HTR-8/SVneo (cell line): ENCODE data around the gene NOS1.

ENCODE experiments used
- DNase-seq: peaks from one replicate; pipeline ENCODE4 v3.0.0; 2011; ENCODE audit warnings: low spot score, mixed read lengths; ENCODE audit not compliant: insufficient read length
- FAIRE-seq: peaks from 2 replicates; lab custom pipeline; 2011; peaks lifted over from hg19 to GRCh38; lab: Jason Lieb, UNC

Gene NOS1

DNA sequence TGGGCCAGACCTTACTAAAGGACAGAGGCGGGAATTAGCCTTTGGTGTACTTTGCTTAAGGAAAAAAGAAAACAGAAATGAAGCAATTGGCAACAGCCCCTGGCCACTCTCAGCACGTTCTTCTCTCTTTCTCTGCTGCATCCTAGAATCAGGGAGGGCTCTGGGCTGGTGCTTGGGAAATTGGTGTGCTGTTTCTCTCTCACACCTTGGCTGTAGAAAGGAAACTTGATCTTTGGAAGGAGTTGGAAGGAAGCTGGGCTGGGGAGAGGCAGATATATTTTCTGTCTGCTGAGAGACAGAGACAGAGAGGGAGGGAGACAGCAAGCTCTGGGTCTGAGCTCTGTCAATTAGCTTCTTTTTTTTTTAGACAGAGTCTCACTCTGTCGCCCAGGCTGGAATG, 27.4 kb downstream of the NOS1 start:
- FAIRE-seq (no peak), DNase-seq (no peak)

DNA sequence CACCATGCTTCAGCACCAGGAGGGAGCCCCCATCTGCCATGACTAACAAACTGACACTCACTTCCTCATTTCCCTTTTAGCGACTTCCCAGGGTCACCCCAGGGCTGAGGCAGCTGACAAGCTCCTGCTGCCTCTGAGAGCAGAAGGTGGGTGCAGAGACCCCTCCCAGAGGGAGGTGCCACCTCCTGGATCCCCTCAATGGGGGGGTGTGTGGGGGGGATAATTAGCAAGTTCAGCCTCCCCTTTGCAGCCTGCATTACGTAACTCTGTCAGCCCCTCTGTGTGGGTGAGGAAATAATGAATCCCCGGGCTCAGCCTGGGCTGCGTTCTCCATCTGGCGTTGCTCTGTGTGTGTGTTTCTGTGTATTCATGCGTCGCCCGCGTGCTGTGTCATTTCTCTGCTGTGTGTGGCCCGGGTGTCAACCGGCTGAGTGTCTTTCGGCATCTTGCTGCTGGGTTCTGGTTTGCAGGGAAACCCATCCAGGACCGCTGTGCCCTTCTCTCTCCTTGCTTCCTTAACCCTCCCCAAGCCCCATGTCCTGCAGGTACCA, 28.0 kb downstream of the NOS1 start:
- FAIRE-seq, result no peak
- DNase-seq, result no peak

DNA sequence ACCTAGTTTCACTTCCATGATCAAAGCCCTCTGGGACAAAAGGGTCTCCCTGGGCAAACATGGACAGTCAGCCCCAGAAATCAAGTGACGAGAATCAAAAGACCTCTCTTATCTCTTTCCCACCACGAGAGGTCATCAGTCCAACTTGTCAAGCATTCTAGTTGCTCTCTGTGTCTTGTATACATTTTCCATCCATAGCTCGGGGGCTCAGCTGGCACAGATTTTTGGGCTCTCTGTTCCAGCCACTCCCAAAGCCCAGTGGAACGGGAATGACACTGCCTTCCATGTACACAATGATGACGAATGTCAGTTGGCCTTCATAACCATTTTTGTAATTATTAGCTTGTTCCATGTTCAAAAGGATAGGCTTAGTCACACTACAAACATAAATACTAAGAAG, 29.7 kb downstream of the NOS1 start:
- no peak for FAIRE-seq
- no peak for DNase-seq

DNA sequence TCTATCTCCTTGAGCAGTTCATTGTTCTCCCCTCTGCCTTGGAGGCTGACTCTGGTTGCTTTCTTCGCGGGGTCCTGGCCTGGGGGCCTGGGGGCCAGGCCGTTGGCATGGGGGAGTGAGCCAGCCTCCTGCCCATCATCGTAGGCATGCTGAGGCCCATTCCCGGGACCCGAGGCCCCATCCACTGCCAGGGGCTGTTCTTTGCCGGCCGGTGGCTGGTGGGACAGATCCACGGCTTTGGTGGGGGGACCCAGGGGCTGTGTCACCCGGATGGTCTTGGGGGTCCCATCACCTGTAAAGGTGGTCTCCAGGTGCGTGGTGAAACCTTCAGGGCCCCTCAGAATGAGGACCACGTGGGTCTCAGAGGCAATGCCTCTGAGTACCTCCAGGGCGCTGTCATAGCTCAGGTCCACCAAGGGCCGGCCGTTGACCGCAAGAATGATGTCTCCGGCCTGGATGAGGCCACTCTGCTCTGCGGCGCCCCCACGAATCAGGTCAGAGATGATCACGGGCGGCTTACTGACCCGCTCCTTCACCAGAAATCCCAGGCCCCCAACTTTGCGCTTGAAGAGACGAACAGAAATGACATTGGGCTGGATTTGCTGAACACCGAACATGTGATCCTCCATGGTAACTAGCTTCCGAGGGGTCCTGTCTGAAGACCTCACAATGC, 30.8 kb downstream of the NOS1 start:
- FAIRE-seq (no peak), DNase-seq (no peak)

DNA sequence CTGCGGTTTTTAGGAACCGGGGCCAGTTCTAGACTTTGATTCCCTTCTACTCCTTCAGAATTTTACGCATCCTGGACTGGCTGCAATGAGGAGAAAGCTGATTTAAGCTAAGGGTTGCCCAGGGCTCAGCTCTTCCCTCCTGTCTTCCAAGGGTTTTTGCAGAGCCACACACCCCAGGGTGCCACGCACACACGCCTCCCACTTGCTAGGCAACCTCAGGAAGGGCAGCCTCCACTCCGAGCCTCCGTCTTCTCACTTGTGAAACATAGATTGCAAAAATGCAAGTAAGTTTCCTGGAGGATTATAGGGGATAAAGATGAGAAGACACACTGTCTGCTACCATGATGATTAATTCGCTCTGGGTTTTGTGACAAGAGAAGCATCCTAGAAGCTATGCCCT, 31.7 kb downstream of the NOS1 start:
- FAIRE-seq, result no peak
- no peak for DNase-seq

DNA sequence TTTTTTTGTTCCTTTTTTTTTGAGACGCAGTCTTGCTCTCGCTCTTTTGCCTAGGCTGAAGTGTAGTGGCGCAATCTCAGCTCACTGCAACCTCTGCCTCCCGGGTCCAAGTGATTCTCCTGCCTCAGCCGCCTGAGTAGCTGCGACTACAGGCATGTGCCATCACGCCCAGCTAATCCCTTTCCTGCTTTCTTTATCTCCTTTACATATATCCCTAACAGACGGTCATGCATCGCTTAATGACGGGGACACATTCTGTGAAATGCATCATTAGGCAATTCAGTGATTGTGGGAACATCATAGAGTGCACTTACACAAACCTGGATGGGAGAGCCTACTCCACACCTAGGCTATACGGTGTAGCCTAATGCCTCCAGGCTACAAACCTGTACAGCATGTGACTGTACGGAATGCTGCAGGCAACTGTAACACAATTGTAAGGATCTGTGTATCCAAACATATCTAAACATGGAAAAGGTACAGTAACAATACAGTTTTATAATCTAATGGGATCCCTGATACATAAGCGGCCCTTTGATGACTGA, 32.8 kb downstream of the NOS1 start:
- no peak for DNase-seq
- no peak for FAIRE-seq

DNA sequence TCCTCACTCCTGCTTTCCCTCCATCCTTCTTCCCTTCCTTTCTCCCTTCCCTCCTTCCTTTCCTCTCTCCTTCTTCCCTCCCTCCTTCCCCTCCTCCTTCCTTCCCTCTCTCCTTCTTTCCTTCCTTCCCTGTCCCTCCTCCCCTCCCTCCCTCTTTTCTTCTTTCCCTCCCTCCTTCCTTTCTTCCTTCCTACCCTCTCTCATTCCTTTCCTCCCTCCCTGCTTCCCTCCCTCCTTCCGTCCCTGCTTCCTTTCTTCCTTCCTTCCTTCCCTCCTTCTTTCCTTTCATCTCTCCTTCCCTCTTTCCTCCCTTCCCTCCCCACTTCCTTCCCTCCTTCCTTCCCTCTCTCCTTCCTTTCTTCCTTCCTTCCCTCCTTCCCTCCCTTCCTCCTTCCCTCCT, 39.0 kb downstream of the NOS1 start:
- DNase-seq, result no peak
- FAIRE-seq, result no peak

DNA sequence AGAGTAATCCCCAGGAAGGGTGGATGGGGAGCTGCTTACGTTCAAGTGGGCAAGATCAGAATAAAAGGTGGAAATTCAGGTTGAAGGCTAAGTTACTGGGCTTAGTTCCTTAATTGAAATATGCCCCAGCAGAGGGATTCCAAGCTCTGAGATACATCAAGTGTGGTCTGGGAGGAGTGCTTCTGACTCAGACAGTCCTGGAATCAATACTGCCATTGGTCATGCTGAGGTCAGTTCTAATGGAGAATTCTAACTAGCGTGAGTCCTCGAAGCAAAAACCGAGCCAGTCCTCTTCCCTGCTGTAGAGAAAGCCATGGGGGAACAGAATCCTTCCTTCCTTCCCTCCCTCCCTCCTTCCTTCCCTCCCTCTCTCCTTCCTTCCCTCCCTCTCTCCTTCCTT, 39.9 kb downstream of the NOS1 start:
- DNase-seq, result no peak
- FAIRE-seq, result no peak

DNA sequence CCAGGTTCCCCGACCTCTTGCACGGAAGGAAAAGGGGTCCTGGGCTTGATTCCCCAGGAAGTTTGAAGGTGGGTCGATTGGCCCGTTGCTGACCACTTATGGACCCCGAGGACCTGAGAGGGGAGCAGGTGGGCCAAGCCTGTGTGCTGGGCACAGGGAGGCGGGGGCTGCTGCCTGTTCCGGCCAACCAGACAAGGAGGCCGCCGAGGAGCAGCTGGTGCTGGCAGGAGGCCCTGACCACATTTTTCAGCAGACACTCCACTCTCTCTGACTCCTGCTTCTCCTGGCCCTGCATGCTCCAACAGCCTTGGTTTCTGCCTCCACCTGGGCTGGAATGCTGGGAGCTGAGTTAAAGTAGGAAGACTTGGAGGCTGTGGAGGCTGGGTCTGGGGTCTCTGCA, 42.8 kb downstream of the NOS1 start:
- DNase-seq (no peak), FAIRE-seq (no peak)

DNA sequence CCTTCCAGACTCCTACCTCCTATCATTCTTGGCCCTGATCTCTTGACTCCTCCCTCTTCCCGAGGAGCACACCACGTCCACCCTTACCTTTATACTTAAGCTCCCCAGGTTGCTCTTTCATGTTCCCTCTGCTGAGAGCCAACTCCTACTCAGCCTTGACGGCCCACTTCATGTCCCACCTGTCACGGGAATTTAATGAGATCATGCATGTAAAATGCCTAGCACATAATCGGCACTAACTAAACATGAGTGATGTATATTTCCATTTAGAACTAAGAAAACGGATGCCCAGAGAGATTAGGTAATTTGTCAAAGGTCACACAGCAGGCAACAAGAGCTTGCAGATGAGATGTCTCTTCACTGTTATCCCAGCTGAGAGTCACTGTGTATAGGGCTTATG, 45.1 kb downstream of the NOS1 start:
- DNase-seq (no peak), FAIRE-seq (no peak)

DNA sequence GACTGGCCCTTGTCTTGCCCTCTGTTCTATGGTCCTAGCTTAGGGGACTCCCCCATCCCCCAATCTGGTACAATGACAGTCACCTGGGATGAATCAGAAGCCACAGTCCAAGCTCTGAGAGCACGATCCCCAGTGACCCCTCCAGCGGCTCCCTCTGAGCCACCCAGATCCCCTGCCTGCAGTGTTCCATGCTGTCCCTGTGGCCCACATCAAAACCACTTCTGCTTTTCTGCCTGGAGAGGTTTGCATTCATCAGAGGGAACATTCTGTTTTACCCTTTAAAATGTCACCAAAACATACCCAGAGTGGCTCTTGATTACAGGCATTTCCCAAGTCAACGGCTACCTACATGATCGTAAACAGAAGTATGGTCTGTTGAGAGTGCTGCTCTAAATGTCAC, 47.5 kb downstream of the NOS1 start:
- FAIRE-seq (no peak), DNase-seq (no peak)

DNA sequence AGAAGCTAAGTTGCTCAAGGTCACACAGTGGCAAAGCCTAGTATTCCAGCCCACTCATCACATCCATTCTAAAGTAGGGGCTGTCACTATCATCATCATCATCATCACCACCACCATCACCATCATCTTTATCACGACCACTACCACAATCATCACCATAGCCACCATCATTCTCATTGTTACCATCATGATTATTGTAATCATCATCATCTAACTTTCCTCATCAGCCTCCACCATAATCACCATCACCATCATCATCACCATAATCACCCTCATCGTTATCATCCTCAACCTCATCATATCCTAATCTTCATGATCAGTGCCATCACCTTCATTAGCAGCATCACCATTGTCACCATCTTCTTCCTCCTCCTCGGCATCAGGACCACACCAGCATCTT, 48.7 kb downstream of the NOS1 start:
- FAIRE-seq (no peak), DNase-seq (no peak)

DNA sequence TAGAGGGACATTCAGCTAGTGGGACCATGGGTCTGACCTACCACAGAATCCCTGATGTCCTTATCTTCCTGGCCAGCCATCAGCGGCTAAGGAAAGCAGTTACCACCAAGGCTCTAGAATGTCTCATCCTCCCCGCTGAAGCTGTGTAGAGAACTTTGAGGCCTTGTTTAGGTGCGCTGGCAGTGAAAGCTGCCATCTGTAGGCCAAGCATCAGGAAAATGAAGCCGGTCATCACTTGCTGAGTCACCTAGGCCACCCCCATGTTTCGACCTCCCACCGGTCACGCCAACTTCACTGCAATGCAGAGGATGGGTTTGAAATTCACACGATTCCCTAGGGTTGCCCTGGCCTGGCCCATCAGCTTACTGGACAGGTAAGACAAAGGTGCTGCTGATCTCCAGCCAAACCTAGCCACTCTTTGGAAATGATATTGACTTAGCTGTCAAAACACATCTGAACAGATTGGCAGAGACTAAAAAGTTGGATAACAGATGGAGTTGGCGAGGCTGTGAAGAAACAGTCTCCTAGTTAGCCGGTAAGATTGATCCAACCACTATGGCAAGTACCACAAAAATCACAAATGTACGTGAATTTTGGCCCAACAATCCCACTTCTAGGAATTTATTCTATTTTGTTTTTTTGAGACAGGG, 52.0 kb downstream of the NOS1 start:
- no peak for DNase-seq
- no peak for FAIRE-seq

DNA sequence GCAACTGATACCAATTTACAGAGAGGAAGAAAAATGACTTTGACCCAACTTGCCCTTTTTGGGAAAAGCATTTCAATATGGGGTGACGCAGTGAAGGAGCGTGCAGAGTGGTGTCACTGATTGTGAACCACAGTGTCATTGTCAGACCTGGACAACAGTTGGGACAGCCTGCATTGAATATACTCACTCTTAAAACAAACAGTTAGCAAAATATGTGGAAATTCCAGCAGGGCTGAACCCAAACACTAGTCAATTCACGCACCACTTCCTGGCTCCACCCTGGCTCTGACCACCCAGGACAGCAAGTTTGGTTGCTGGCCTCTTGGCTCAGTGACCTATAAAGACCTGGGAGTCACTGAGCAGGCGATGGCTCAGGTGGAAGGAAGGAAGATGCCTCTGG, 61.3 kb downstream of the NOS1 start:
- FAIRE-seq (no peak), DNase-seq (no peak)

DNA sequence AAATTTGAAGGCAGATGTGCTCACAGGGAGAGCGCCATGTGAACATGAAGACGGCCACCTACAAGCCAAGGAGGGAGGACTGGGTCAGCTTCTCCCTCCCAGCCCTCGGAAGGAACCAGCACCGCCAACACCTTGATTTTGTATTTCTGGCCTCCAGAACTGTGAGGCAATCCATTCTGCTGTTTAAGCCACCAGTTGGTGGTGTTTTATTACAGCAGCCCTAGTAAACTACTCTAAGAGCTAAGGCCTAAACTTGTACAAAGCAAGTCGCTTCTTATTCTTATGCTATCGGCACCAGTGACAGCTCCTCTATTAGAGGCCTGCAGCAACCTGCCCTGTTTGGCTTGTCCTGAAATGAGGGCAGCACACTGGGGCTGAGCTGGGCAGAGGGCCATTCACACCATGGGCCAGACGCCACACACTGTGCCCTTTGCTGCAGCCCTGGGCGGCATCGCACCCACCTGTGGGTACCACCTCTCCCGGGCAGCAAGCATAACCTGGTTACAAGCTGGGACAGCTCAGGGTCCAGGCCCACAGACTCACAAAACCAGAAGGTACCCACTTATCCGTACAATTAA, 62.7 kb downstream of the NOS1 start:
- no peak for FAIRE-seq
- no peak for DNase-seq

DNA sequence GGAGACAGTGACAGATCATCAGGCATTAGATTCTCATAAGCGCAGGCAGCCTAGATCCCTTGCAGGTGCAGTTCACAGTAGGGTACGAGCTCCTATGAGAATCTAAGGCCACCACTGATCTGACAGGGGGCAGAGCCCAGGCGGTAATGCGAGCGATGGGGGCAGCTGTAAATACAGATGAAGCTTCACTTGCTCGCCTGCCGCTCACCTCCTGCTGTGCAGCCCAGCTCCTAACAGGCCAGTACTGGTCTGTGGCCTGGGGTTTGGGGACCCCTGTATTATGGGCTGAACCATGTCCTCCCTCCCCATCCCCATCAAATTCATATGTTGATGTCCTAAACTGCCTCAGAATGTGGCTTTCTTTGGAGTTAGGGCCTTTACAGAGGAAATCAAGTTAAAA, 63.2 kb downstream of the NOS1 start:
- no peak for FAIRE-seq
- no peak for DNase-seq

DNA sequence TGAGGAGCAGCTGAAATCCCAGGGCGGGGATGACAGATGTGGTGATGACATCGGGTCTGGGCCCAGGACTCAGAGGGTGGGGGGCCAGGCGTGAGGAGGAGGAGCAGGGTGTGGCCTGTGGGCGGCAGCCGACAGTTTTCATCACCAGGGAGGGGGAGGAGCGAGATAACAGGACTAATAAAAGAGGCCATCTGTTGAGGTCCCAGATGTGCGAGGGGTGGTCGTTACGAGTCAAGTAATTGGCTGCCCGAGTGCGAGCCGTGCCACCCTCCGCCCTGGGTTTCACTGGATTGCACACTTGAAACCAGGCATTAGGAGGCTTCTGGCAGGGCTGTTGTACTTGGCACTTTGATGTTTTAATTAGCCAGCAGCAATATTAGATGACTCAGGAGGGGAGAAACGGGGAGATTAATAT, 67.2 kb downstream of the NOS1 start:
- FAIRE-seq (no peak), DNase-seq (no peak)

DNA sequence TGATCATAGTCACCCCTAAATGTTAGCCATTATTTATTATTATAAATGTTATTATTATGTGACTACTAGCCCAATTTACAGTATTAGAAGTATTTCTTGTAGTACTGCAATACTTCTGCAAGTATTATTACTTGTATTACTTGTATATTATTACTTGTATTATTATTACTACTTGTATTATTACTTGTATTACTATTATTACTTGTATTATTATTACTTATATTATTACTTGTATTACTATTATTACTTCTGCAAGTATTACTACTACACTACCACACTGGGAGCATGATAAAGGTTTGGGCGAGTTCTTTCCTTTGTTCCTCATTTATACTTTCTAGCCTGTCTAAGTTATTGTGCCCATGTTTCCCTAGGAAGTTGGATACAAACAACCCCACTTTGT, 67.9 kb downstream of the NOS1 start:
- no peak for DNase-seq
- no peak for FAIRE-seq

DNA sequence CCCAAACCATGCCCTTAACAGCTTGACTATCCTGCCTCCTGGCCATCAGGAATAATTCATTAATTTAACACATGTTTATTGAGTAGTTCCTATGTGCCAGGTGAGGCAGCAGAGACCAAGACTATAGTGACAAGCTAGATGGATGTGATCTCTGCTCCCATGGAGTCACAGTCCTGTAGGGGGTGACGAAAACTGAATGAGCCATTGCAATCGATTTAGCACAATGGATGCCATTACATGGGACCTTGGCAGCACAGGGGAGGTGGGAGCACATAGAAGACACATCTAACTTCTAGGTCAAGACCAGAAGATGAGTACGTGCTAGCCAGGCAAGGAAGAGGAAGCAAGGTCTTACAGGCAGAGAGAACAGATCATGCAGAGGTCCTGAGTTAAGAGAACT, 68.7 kb downstream of the NOS1 start:
- FAIRE-seq, result no peak

DNA sequence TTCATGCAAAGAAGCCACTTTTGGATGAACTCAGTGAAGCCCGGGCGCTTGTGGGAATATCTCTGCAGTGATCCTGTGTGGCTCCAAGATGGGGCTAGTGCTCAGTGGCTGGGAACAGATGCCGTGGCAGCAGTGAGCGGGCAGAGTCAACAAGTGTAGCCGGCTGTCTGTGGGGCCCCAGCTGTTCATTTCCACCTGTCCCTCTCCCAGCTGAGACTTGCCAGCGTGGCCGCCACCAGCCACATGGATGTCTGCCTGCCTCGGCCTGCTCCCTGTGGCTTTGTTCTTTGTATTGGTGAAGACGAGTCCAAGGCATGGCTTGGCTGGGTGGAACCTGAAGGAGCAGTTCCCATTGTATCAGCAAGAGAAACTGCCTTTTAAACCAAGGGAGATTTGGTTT, 77.3 kb downstream of the NOS1 start:
- DNase-seq (no peak), FAIRE-seq (no peak)

More for the DNA sequence above, 68.7 kb downstream of the NOS1 start:
- no peak for DNase-seq

DNA sequence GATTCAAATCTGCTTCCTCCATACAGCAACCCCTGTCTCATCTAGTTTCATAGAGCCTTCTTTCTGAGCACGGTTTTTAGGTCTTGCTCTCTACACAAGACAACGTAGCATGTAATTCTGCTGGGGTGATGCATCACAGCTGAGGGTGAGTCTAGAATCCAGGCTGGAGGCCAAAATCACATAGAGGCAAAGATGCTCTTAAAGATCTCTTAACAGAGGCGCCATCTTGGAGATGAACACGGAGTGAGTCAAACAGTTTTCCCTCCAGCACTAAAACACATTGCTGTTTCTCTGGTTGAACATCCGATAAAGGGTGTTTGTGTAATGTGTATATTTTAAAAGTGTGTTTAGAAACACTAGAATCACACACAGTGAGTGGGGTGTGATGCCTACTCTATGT, 78.9 kb downstream of the NOS1 start:
- no peak for FAIRE-seq
- DNase-seq, result no peak
